ENCODE measurements around the gene RAB34.

RAB34 gene

GRCh38 chr17:28717578-28718332, at the start of gene RAB34:
Gene RAB34 (minus strand): TSS chr17:28717868. CDS start chr17:28717266, 602 bp downstream.
- peak; percentile 87 for DNase-seq

- no peak for DNase-seq
Observed at GRCh38 chr17:28765038-28765437, 47.4 kb upstream of the RAB34 start.

GRCh38 chr17:28763804-28764266, 46.2 kb upstream of the RAB34 start:
- peak; percentile 94 for DNase-seq

- DNase-seq = no peak
Observed at GRCh38 chr17:28763137-28763799, 45.6 kb upstream of the RAB34 start.

GRCh38 chr17:28760601-28761562, 43.2 kb upstream of the RAB34 start:
- DNase-seq = no peak

- DNase-seq = no peak
Observed at GRCh38 chr17:28759256-28759865, 41.7 kb upstream of the RAB34 start.

GRCh38 chr17:28758411-28759121, 40.9 kb upstream of the RAB34 start:
- no peak for DNase-seq

- DNase-seq = no peak
Observed at GRCh38 chr17:28756049-28756804, 38.6 kb upstream of the RAB34 start.

- no peak for DNase-seq
Observed at GRCh38 chr17:28755486-28755885, 37.8 kb upstream of the RAB34 start.

- no peak for DNase-seq
Observed at GRCh38 chr17:28751600-28752366, 34.1 kb upstream of the RAB34 start.

GRCh38 chr17:28750178-28751047, 32.7 kb upstream of the RAB34 start:
- DNase-seq = peak; percentile 93

- no peak for DNase-seq
Observed at GRCh38 chr17:28749516-28750177, 32.0 kb upstream of the RAB34 start.

GRCh38 chr17:28748852-28749515, 31.3 kb upstream of the RAB34 start:
- no peak for DNase-seq

GRCh38 chr17:28747801-28748750, 30.4 kb upstream of the RAB34 start:
- DNase-seq = no peak

- peak; percentile 66 for DNase-seq
Observed at GRCh38 chr17:28747051-28747691, 29.5 kb upstream of the RAB34 start.

GRCh38 chr17:28746611-28747050, 29.0 kb upstream of the RAB34 start:
- peak; percentile 81 for DNase-seq

Measured in NCI-H1694 (cell line).